GM18870 (cell line): ENCODE measurements around the gene SH2D4B.

Experiments used
- ATAC-seq: cut with Tn5 transposase; IDR thresholded peaks from one replicate; pipeline ENCODE4 v1.9.1; 2021; ENCODE audit warnings: moderate library complexity; ENCODE audit not compliant: unreplicated experiment

Gene SH2D4B

GRCh38 chr10:80622153-80622552 is 84.5 kb downstream of the SH2D4B start:
- ATAC-seq, result no peak

- no peak for ATAC-seq
These were observed 92.6 kb downstream of the SH2D4B start for GRCh38 chr10:80630324-80630723.

- no peak for ATAC-seq
These were observed 95.0 kb downstream of the SH2D4B start for GRCh38 chr10:80632742-80633141.

GRCh38 chr10:80633383-80633860 is 95.7 kb downstream of the SH2D4B start:
- ATAC-seq, result no peak

GRCh38 chr10:80633910-80634309 is 96.2 kb downstream of the SH2D4B start:
- no peak for ATAC-seq

- ATAC-seq, result no peak
These were observed 105.0 kb downstream of the SH2D4B start for GRCh38 chr10:80642661-80643060.

- ATAC-seq, result no peak
These were observed 108.7 kb downstream of the SH2D4B start for GRCh38 chr10:80646366-80646765.

GRCh38 chr10:80647173-80647833 is 109.6 kb downstream of the SH2D4B start:
- no peak for ATAC-seq

- no peak for ATAC-seq
These were observed 110.4 kb downstream of the SH2D4B start for GRCh38 chr10:80648106-80648505.

GRCh38 chr10:80649183-80649582 is 111.5 kb downstream of the SH2D4B start:
- ATAC-seq, result no peak

GRCh38 chr10:80655898-80656297 is 118.2 kb downstream of the SH2D4B start:
- no peak for ATAC-seq

GRCh38 chr10:80658068-80658467 is 120.4 kb downstream of the SH2D4B start:
- no peak for ATAC-seq

GRCh38 chr10:80659289-80659688 is 121.6 kb downstream of the SH2D4B start:
- no peak for ATAC-seq

- no peak for ATAC-seq
These were observed 122.6 kb downstream of the SH2D4B start for GRCh38 chr10:80660266-80660665.

GRCh38 chr10:80660736-80661135 is 123.0 kb downstream of the SH2D4B start:
- ATAC-seq, result no peak

- ATAC-seq, result no peak
These were observed 123.8 kb downstream of the SH2D4B start for GRCh38 chr10:80661526-80661925.

GRCh38 chr10:80662429-80663261 is 124.9 kb downstream of the SH2D4B start:
- peak; percentile 66 for ATAC-seq

- ATAC-seq, result peak; percentile 60
These were observed 126.5 kb downstream of the SH2D4B start for GRCh38 chr10:80664071-80664680.

GRCh38 chr10:80669485-80669884 is 131.8 kb downstream of the SH2D4B start:
- ATAC-seq, result no peak

GRCh38 chr10:80670774-80671173 is 133.1 kb downstream of the SH2D4B start:
- ATAC-seq, result no peak

GRCh38 chr10:80671847-80672246 is 134.1 kb downstream of the SH2D4B start:
- no peak for ATAC-seq

- ATAC-seq, result no peak
These were observed 134.9 kb downstream of the SH2D4B start for GRCh38 chr10:80672613-80673012.
